Peyer's patch (tissue), 4 donors: ENCODE data around the gene IGSF5. TPM values are rescaled to one million over a fixed set of nuclear protein-coding genes. Genes with fewer than 3 reads are reported as not detected.

Experiments
- DNase-seq, 3 donors: peaks; one replicate each; pipeline ENCODE4 v3.0.0-alpha.2; 2017 to 2019
- H3K27ac ChIP-seq, 4 donors: fragments of 200-600 bp; sonication (generic); one replicate each; pipeline ENCODE4 v1.5.1; 2016 to 2019
- H3K27me3 ChIP-seq, 2 donors: fragments of 200-600 bp; sonication (generic); one replicate each; pipeline ENCODE4 v1.5.1; 2019
- H3K36me3 ChIP-seq, 3 donors: fragments of 200-600 bp; sonication (generic); one replicate each; pipeline ENCODE4 v1.5.1; 2016 to 2019
- H3K4me1 ChIP-seq, 4 donors: fragments of 200-600 bp; sonication (generic); one replicate each; pipeline ENCODE4 v1.5.1; 2016 to 2019
- H3K4me3 ChIP-seq, 4 donors: fragments of 200-600 bp; sonication (generic); 1 replicate in 3 of 4; 2 replicates in 1 of 4; pipeline ENCODE4 v1.5.1; 2016 to 2019; ENCODE audit warnings: mild to moderate bottlenecking in 1 of 4
- H3K9me3 ChIP-seq, 4 donors: fragments of 200-600 bp; sonication (generic); one replicate each; pipeline ENCODE4 v1.5.1; 2016 to 2019; ENCODE audit warnings: mild to moderate bottlenecking in 1 of 4
- CTCF ChIP-seq, 6 experiments: fragments of 450-650 bp in 4 of 6; fragments of 200-600 bp in 2 of 6; sonication (generic) in 1 of 6; IDR thresholded peaks; one replicate each; pipeline ENCODE4 v1.5.1; 2017 to 2019; ENCODE audit warnings: antibody characterized with exemption in 6 of 6, mild to moderate bottlenecking in 3 of 6, moderate library complexity in 1 of 6
- POLR2A ChIP-seq, 2 donors: fragments of 450-650 bp; IDR thresholded peaks; one replicate each; pipeline ENCODE4 v1.5.1; 2017; ENCODE audit warnings: antibody characterized with exemption in 2 of 2, mild to moderate bottlenecking in 2 of 2, moderate library complexity in 2 of 2
- total RNA-seq, 4 donors: library from RNA; depleted of rRNA; stranded (reverse); fragments of >200 nt; gene quantifications; one replicate each; pipeline ENCODE4 v1.1.0, GENCODE V29; 2016

Gene IGSF5
- total RNA-seq, 4 donors from 2014 or later, result not detected

- TF ChIP-seq CTCF (IDR thresholded peaks at IDR 0.05) (no peak), POLR2A (IDR thresholded peaks at IDR 0.05) (no peak)
- Histone ChIP-seq H3K27ac (no peak overlapping the region), H3K4me3 (no peak overlapping the region), H3K36me3 (no peaks in the 10 kb centered on the region), H3K9me3 (no peaks in the 10 kb centered on the region), H3K27me3 (no peaks in the 10 kb centered on the region), H3K4me1 (no peaks in the 10 kb centered on the region)
- no peak for DNase-seq
Measured at GRCh38 chr21:39775816-39776215, 30.8 kb downstream of the IGSF5 start.

GRCh38 chr21:39776589-39776988 is 31.6 kb downstream of the IGSF5 start:
- H3K36me3 ChIP-seq, result no peaks in the 10 kb centered on the region
- no peak overlapping the region for H3K27ac ChIP-seq
- TF ChIP-seq CTCF (IDR thresholded peaks at IDR 0.05) (no peak), POLR2A (IDR thresholded peaks at IDR 0.05) (no peak)
- no peaks in the 10 kb centered on the region for H3K27me3 ChIP-seq
- H3K4me3 ChIP-seq, result no peak overlapping the region
- no peak for DNase-seq
- no peaks in the 10 kb centered on the region for H3K9me3 ChIP-seq
- no peaks in the 10 kb centered on the region for H3K4me1 ChIP-seq

GRCh38 chr21:39781331-39781730 is 36.3 kb downstream of the IGSF5 start:
- Histone ChIP-seq H3K27me3 (no peaks in the 10 kb centered on the region), H3K27ac (no peak overlapping the region), H3K4me3 (no peak overlapping the region), H3K4me1 (no peaks in the 10 kb centered on the region), H3K9me3 (no peaks in the 10 kb centered on the region), H3K36me3 (no peaks in the 10 kb centered on the region)
- no peak for TF ChIP-seq CTCF (IDR thresholded peaks at IDR 0.05)
- TF ChIP-seq POLR2A (IDR thresholded peaks at IDR 0.05), result no peak
- DNase-seq, result no peak

- H3K4me3 ChIP-seq, result no peak overlapping the region
- no peak overlapping the region for H3K27ac ChIP-seq
- peak in 2 of 3 donors; percentile 16 to 48 for DNase-seq
Measured at GRCh38 chr21:39788383-39788782, 43.4 kb downstream of the IGSF5 start.

GRCh38 chr21:39796466-39796865 is 51.5 kb downstream of the IGSF5 start:
- DNase-seq, result no peak
- no peak for TF ChIP-seq POLR2A (IDR thresholded peaks at IDR 0.05)
- no peak for TF ChIP-seq CTCF (IDR thresholded peaks at IDR 0.05)
- Histone ChIP-seq H3K4me3 (no peak overlapping the region), H3K27ac (no peak overlapping the region), H3K36me3 (no peaks in the 10 kb centered on the region), H3K9me3 (no peaks in the 10 kb centered on the region), H3K4me1 (no peaks in the 10 kb centered on the region), H3K27me3 (no peaks in the 10 kb centered on the region)

More at GRCh38 chr21:39788383-39788782, 43.4 kb downstream of the IGSF5 start:
- Histone ChIP-seq H3K27me3 (no peaks in the 10 kb centered on the region), H3K9me3 (no peaks in the 10 kb centered on the region), H3K36me3 (no peaks in the 10 kb centered on the region), H3K4me1 (no peaks in the 10 kb centered on the region)
- TF ChIP-seq POLR2A (IDR thresholded peaks at IDR 0.05) (no peak), CTCF (IDR thresholded peaks at IDR 0.05) (peak in 5 of 6 experiments; percentile 18 to 67 (median 55))

- no peak overlapping the region for H3K27ac ChIP-seq
Measured at GRCh38 chr21:39799178-39799577, 54.2 kb downstream of the IGSF5 start.

More at GRCh38 chr21:39799178-39799577, 54.2 kb downstream of the IGSF5 start:
- Histone ChIP-seq H3K4me1 (no peaks in the 10 kb centered on the region), H3K36me3 (no peaks in the 10 kb centered on the region), H3K9me3 (no peaks in the 10 kb centered on the region), H3K27me3 (no peaks in the 10 kb centered on the region), H3K4me3 (no peak overlapping the region)
- no peak for DNase-seq
- TF ChIP-seq CTCF (IDR thresholded peaks at IDR 0.05) (no peak), POLR2A (IDR thresholded peaks at IDR 0.05) (no peak)
